A673 (cell line): ENCODE measurements around the gene PMEPA1.

Experiments used
- EZH2 ChIP-seq: fragments of 200-600 bp; sonication (generic); IDR thresholded peaks from 2 replicates; pipeline ENCODE4 v1.6.1; 2017; ENCODE audit warnings: borderline replicate concordance, low read depth, mild to moderate bottlenecking, mixed read lengths, antibody characterized with exemption, low read length; ENCODE audit not compliant: poor library complexity, severe bottlenecking
- TF ChIP-seq, protein P1 (sequence below): fragments of 300-800, 200-600 bp; sonication (generic); conservative IDR thresholded peaks from 2 replicates; pipeline ENCODE4 v1.5.1; 2017; ENCODE audit warnings: low read depth, mild to moderate bottlenecking, antibody characterized with exemption, low read length, moderate library complexity, mixed read lengths

DNA sequence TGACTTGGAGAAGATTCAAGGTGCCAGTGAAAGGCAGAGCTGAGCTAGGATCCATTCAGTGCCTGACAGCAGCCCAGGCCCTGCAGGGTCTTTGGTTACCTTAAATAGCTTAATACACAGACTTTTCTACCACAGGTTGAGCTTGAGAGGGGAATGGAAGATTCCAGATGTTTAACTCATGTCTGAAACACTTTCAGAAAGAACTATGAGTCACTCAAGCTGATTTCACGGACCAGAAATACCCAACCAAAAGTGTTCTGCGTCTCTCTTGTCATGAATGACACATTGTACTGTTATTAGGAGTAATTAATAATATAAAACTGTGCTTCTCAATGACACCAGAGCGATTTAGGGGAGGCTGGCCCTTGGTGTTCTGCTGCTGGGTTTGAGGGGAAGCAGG lies 6.4 kb upstream of the PMEPA1 start:
- TF ChIP-seq, protein P1, sequence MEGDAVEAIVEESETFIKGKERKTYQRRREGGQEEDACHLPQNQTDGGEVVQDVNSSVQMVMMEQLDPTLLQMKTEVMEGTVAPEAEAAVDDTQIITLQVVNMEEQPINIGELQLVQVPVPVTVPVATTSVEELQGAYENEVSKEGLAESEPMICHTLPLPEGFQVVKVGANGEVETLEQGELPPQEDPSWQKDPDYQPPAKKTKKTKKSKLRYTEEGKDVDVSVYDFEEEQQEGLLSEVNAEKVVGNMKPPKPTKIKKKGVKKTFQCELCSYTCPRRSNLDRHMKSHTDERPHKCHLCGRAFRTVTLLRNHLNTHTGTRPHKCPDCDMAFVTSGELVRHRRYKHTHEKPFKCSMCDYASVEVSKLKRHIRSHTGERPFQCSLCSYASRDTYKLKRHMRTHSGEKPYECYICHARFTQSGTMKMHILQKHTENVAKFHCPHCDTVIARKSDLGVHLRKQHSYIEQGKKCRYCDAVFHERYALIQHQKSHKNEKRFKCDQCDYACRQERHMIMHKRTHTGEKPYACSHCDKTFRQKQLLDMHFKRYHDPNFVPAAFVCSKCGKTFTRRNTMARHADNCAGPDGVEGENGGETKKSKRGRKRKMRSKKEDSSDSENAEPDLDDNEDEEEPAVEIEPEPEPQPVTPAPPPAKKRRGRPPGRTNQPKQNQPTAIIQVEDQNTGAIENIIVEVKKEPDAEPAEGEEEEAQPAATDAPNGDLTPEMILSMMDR = no peak
- no peak for TF ChIP-seq EZH2
